ENCODE results near the gene ZNF883.

Gene ZNF883

GRCh38 chr9:112939418-112939817, 72.6 kb downstream of the ZNF883 start (continued):
- TF ChIP-seq PPARA (CRISPR knock-in tag; IDR thresholded peaks at IDR 0.05; ENCODE audit: borderline replicate concordance) (no peak), PATZ1 (CRISPR knock-in tag; IDR thresholded peaks at IDR 0.05; ENCODE audit: borderline replicate concordance) (no peak), SNAI2 (CRISPR knock-in tag; IDR thresholded peaks at IDR 0.05) (no peak), ZFP3 (CRISPR knock-in tag; IDR thresholded peaks at IDR 0.05) (no peak), ARNTL (CRISPR knock-in tag; IDR thresholded peaks at IDR 0.05; ENCODE audit: borderline replicate concordance, low read depth) (no peak), RARB (CRISPR knock-in tag; IDR thresholded peaks at IDR 0.05) (no peak), BACH2 (CRISPR knock-in tag; IDR thresholded peaks at IDR 0.05; ENCODE audit: borderline replicate concordance) (no peak)

- TF ChIP-seq ARNTL (CRISPR knock-in tag; IDR thresholded peaks at IDR 0.05; ENCODE audit: borderline replicate concordance, low read depth), result no peak
- TF ChIP-seq SNAI2 (CRISPR knock-in tag; IDR thresholded peaks at IDR 0.05), result no peak
- TF ChIP-seq ZNF70 (CRISPR knock-in tag; IDR thresholded peaks at IDR 0.05), result no peak
- no peak for TF ChIP-seq PATZ1 (CRISPR knock-in tag; IDR thresholded peaks at IDR 0.05; ENCODE audit: borderline replicate concordance)
- TF ChIP-seq ESRRG (CRISPR knock-in tag; IDR thresholded peaks at IDR 0.05), result no peak
- TF ChIP-seq CREB5 (CRISPR knock-in tag; IDR thresholded peaks at IDR 0.05; ENCODE audit: low read depth), result no peak
- TF ChIP-seq ZNF8 (CRISPR knock-in tag; IDR thresholded peaks at IDR 0.05), result no peak
- TF ChIP-seq TSHZ2 (CRISPR knock-in tag; IDR thresholded peaks at IDR 0.05), result no peak
- TF ChIP-seq POU6F1 (CRISPR knock-in tag; IDR thresholded peaks at IDR 0.05; ENCODE audit: borderline replicate concordance, low read depth), result no peak
- TF ChIP-seq GLIS3 (CRISPR knock-in tag; IDR thresholded peaks at IDR 0.05), result no peak
- ATAC-seq, result no peak
Measured at GRCh38 chr9:112933696-112934095, 78.3 kb downstream of the ZNF883 start.

- TF ChIP-seq BACH2 (CRISPR knock-in tag; IDR thresholded peaks at IDR 0.05; ENCODE audit: borderline replicate concordance) (no peak), CREB5 (CRISPR knock-in tag; IDR thresholded peaks at IDR 0.05; ENCODE audit: low read depth) (no peak), GLIS3 (CRISPR knock-in tag; IDR thresholded peaks at IDR 0.05) (no peak), CSRNP3 (CRISPR knock-in tag; IDR thresholded peaks at IDR 0.05) (no peak), ZNF8 (CRISPR knock-in tag; IDR thresholded peaks at IDR 0.05) (no peak), ZFP30 (CRISPR knock-in tag; IDR thresholded peaks at IDR 0.05) (no peak), SNAI2 (CRISPR knock-in tag; IDR thresholded peaks at IDR 0.05) (no peak), ESRRG (CRISPR knock-in tag; IDR thresholded peaks at IDR 0.05) (no peak), CSDC2 (CRISPR knock-in tag; IDR thresholded peaks at IDR 0.05) (no peak)
- ATAC-seq, result peak; percentile 84
Measured at GRCh38 chr9:112925058-112925641, 86.8 kb downstream of the ZNF883 start.

Measured in SK-N-SH treated with all-trans-retinoic acid at 6 μM for 48 hours (cell line).